ENCODE results near the gene CACNA2D3.

CACNA2D3 gene

DNA sequence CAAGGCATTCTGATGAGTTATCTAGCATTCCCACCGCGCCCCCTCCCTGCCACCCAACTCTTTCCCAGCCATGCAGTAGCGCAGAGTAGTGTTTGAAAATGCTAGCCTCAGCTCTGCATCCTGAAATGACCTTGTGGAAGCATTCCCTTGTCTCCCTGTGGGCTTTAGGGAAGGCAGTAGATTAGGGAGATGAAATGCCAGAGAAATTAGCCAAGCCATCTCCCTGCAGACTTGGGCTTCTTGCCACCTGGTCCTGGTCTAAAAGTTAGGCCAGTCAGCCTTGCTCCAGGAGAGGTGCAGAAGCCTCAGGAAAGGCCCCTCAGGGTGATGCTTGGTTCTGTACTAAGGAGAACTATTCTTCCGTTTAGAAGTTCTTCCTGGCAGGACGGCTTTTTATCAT is 231.2 kb downstream of the CACNA2D3 start:
- H3K4me3 ChIP-seq (ENCODE audit: low read depth, low read length): no peak overlapping the region
- TF ChIP-seq CTCF (IDR thresholded peaks at IDR 0.05; ENCODE audit: low read depth, low read length): no peak
- DNase-seq (ENCODE audit: low read depth, low spot score): no peak
- in situ Hi-C loops (cut with HindIII; ENCODE audit: low sequenced_read_pairs): no loop called here

- no peak for TF ChIP-seq CTCF (IDR thresholded peaks at IDR 0.05; ENCODE audit: low read depth, low read length)
- no peak overlapping the region for H3K4me3 ChIP-seq (ENCODE audit: low read depth, low read length)
- DNase-seq (ENCODE audit: low read depth, low spot score): no peak
- in situ Hi-C loops (cut with HindIII; ENCODE audit: low sequenced_read_pairs): no loop called here
Observed at GRCh38 chr3:54353946-54354345, 231.6 kb downstream of the CACNA2D3 start.

DNA sequence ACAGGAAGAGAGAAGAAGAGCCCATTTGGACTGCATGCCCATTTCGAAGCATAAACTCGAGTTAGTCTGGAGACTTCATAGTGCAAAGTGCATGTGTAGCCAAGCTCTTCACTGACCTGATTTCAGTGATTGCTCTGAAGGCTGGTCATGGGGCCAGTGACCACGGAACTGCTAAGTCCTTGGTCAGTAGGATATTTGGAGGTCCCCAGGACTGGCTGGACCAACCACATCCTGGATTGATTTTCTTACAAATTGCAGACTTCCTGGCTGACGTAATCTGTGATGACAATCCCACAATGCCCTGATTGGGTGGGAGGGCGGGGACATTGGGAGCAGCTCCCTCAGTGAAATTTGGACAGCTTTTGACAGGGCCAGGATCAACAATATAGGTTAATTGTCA is 233.4 kb downstream of the CACNA2D3 start:
- TF ChIP-seq CTCF (IDR thresholded peaks at IDR 0.05; ENCODE audit: low read depth, low read length): no peak
- in situ Hi-C loops (cut with HindIII; ENCODE audit: low sequenced_read_pairs): no loop called here
- no peak overlapping the region for H3K4me3 ChIP-seq (ENCODE audit: low read depth, low read length)
- DNase-seq (ENCODE audit: low read depth, low spot score): no peak

DNA sequence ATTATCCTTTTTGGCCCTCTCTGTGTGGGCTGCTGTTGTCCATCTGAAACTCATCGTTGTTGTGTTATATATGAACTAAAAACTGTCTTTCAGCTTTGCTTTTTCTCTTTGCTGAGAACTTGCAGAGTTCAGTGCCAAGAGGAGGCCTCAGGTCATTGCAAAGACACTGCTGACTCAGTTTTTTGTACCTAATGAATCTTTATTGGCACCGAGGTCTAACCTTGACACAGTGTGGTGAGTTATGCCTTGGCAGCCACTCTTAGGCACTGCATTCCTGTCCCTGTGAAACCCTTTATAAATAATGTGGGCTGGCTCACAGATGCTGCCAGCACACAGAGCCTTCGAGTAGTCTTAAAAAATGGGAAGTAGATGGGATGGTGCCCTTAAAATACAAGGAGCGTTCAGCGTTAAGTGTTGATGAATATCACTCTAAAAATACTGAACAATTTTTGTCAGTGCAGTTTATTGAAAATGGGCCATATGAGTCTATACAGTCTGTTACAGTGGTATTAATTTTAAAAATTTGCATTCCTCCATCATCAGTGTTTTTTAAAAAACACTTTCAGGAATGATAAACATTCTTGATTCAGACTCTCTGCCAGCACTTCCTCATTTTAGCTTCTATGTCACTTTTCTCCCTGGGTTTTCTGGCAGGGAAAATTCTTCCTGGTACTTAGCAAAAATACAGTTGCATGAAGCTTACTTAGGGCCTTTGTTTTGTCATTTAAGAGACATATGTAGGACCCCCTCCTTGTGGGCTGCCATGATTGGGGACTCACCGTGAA is 234.1 kb downstream of the CACNA2D3 start:
- DNase-seq (ENCODE audit: low read depth, low spot score): no peak
- in situ Hi-C loops (cut with HindIII; ENCODE audit: low sequenced_read_pairs): no loop called here
- TF ChIP-seq CTCF (IDR thresholded peaks at IDR 0.05; ENCODE audit: low read depth, low read length): no peak
- no peak overlapping the region for H3K4me3 ChIP-seq (ENCODE audit: low read depth, low read length)

DNA sequence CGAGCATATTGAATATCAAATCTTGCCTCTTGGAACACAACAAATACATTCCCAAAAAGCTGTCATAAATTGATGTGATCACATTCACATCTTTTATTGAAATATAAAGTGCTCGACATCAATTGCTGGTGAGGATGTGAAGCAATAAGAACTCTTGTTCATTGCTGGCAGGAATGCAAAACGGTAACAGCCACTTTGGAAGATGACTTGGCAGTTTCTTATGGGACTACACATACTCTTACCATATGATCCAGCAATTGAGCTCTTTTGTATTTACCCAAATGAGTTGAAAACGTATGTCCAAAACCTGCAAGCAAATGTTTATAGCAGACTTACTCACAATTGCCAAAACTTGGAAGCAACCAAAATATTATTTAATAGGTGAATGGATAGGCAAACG is 234.9 kb downstream of the CACNA2D3 start:
- no peak overlapping the region for H3K4me3 ChIP-seq (ENCODE audit: low read depth, low read length)
- no peak for DNase-seq (ENCODE audit: low read depth, low spot score)
- TF ChIP-seq CTCF (IDR thresholded peaks at IDR 0.05; ENCODE audit: low read depth, low read length): no peak
- in situ Hi-C loops (cut with HindIII; ENCODE audit: low sequenced_read_pairs): no loop called here

- no peak overlapping the region for H3K4me3 ChIP-seq (ENCODE audit: low read depth, low read length)
- in situ Hi-C loops (cut with HindIII; ENCODE audit: low sequenced_read_pairs): no loop called here
- DNase-seq (ENCODE audit: low read depth, low spot score): no peak
Observed at GRCh38 chr3:54358316-54358715, 236.0 kb downstream of the CACNA2D3 start.

More at GRCh38 chr3:54358316-54358715, 236.0 kb downstream of the CACNA2D3 start:
- no peak for TF ChIP-seq CTCF (IDR thresholded peaks at IDR 0.05; ENCODE audit: low read depth, low read length)
